Renal cortex interstitium (tissue), 11 donors: ENCODE data around the gene RPL13A. TPM values are rescaled to one million over a fixed set of nuclear protein-coding genes. Genes with fewer than 3 reads are reported as not detected.
A peak's percentile ranks its signal among the peaks of the same experiment; 100 is the strongest.
"Not testable (repeated sequence)": the region's sequence is repeated elsewhere in the genome, so short reads cannot be mapped to it uniquely, and the experiment has no call there.

Source experiments
- DNase-seq, 11 donors: peaks; one replicate each; pipeline ENCODE4 v3.0.0-alpha.2; 2013; ENCODE audit warnings: low read depth in 9 of 11, low spot score in 4 of 11; ENCODE audit errors: extremely low read depth in 1 of 11
- polyA plus RNA-seq, 3 donors: library from polyadenylated mRNA; unstranded; fragments of 120-200 nt; gene quantifications; one replicate each; pipeline ENCODE4 v1.2.1, GENCODE V29; 2013; ENCODE audit not compliant: insufficient read length in 3 of 3

RPL13A gene
- polyA plus RNA-seq, 3 donors: 2,269 to 2,915 (median 2,804) TPM

GRCh38 chr19:49469828-49470614 is 17.4 kb upstream of the RPL13A start:
- no peak for DNase-seq

- DNase-seq: no peak
These were observed 16.8 kb upstream of the RPL13A start for GRCh38 chr19:49470615-49470978.

- no peak for DNase-seq
These were observed 14.5 kb upstream of the RPL13A start for GRCh38 chr19:49472936-49473335.

- DNase-seq: not testable (repeated sequence)
These were observed 13.9 kb upstream of the RPL13A start for GRCh38 chr19:49473501-49473867.

- peak in 2 of 11 donors; percentile 52 to 64 for DNase-seq
These were observed 13.4 kb upstream of the RPL13A start, which contains the start of gene FLT3LG for GRCh38 chr19:49473868-49474541. FLT3LG (plus strand) TSS chr19:49474215; CDS start chr19:49474640, 425 bp downstream.

- no peak for DNase-seq
These were observed 12.9 kb upstream of the RPL13A start for GRCh38 chr19:49474542-49474924.

GRCh38 chr19:49475191-49475917 is 12.1 kb upstream of the RPL13A start:
- no peak for DNase-seq

- peak in 1 of 11 donors; percentile 63 for DNase-seq
These were observed 11.2 kb upstream of the RPL13A start for GRCh38 chr19:49475995-49476880.

- no peak for DNase-seq
These were observed 7.3 kb upstream of the RPL13A start for GRCh38 chr19:49479975-49480628.

- no peak for DNase-seq
These were observed 6.3 kb upstream of the RPL13A start for GRCh38 chr19:49481020-49481683.

- no peak for DNase-seq
These were observed 1.2 kb upstream of the RPL13A start for GRCh38 chr19:49486232-49486631.

- DNase-seq: no peak
These were observed 615 bp upstream of the RPL13A start for GRCh38 chr19:49486710-49487276.

GRCh38 chr19:49488046-49488862 is 846 bp downstream of the RPL13A start:
- no peak for DNase-seq

GRCh38 chr19:49488863-49489537 is 1.6 kb downstream of the RPL13A start:
- DNase-seq: no peak

GRCh38 chr19:49489601-49490167 is 2.3 kb downstream of the RPL13A start:
- no peak for DNase-seq
